GM21723 (cell line): ENCODE measurements around the gene TBXA2R.
"Not testable (repeated sequence)": the region's sequence is repeated elsewhere in the genome, so short reads cannot be mapped to it uniquely, and the experiment has no call there.

Experiments
- ATAC-seq: cut with Tn5 transposase; IDR thresholded peaks from one replicate; pipeline ENCODE4 v1.9.1; 2021; ENCODE audit warnings: mild to moderate bottlenecking, moderate library complexity; ENCODE audit not compliant: unreplicated experiment

Gene TBXA2R

GRCh38 chr19:3584036-3584802 is 22.5 kb downstream of the TBXA2R start:
- ATAC-seq: not testable (repeated sequence)

GRCh38 chr19:3581792-3582191 is 24.9 kb downstream of the TBXA2R start:
- not testable (repeated sequence) for ATAC-seq

- ATAC-seq: no peak
Measured at GRCh38 chr19:3580156-3580934, 26.3 kb downstream of the TBXA2R start.

- ATAC-seq: no peak
Measured at GRCh38 chr19:3578390-3578789, 28.3 kb downstream of the TBXA2R start.

GRCh38 chr19:3577723-3578344 is 28.8 kb downstream of the TBXA2R start:
- ATAC-seq: no peak

GRCh38 chr19:3576696-3577443 is 29.8 kb downstream of the TBXA2R start:
- ATAC-seq: no peak

GRCh38 chr19:3575949-3576673 is 30.6 kb downstream of the TBXA2R start:
- no peak for ATAC-seq

- no peak for ATAC-seq
Measured at GRCh38 chr19:3575260-3575741, 31.4 kb downstream of the TBXA2R start.

- no peak for ATAC-seq
Measured at GRCh38 chr19:3573858-3574637, 32.6 kb downstream of the TBXA2R start.

GRCh38 chr19:3573162-3573857 is 33.4 kb downstream of the TBXA2R start:
- ATAC-seq: peak; percentile 7

- no peak for ATAC-seq
Measured at GRCh38 chr19:3572855-3573161, 33.9 kb downstream of the TBXA2R start, which contains the start of gene HMG20B. Gene HMG20B, plus strand, starts transcription at chr19:3572944. Its CDS starts 366 bp downstream, at chr19:3573310.

- peak; percentile 88 for ATAC-seq
Measured at GRCh38 chr19:3572132-3572854, 34.4 kb downstream of the TBXA2R start.

- no peak for ATAC-seq
Measured at GRCh38 chr19:3570606-3571011, 36.1 kb downstream of the TBXA2R start.

GRCh38 chr19:3570042-3570441 is 36.6 kb downstream of the TBXA2R start:
- not testable (repeated sequence) for ATAC-seq

- ATAC-seq: no peak
Measured at GRCh38 chr19:3565139-3565538, 41.5 kb downstream of the TBXA2R start.

- ATAC-seq: no peak
Measured at GRCh38 chr19:3563709-3564524, 42.8 kb downstream of the TBXA2R start.
